Endothelial cell of umbilical vein (primary cell): ENCODE results near the gene MFSD6. TPM values are rescaled to one million over a fixed set of nuclear protein-coding genes. Genes with fewer than 3 reads are reported as not detected.

Source experiments
- BruUV-seq: library from RNA; stranded (reverse); fragments of 400-500 nt; replicated peaks from 2 replicates; lab custom pipeline; 2021; lab: Mats Ljungman, UMichigan
- CTCF ChIA-PET: fragments of 300-600, 350-600 bp; sonication (Branson Sonifier 250); formaldehyde crosslinking; loops from one replicate; lab custom pipeline; 2021; ENCODE audit warnings: antibody characterized with exemption, inconsistent platforms; lab: Charles Lee
- POLR2A ChIA-PET: fragments of 300-600, 350-600 bp; sonication (Branson Sonifier 250); formaldehyde crosslinking; loops from one replicate; lab custom pipeline; 2021; ENCODE audit warnings: antibody characterized with exemption, inconsistent platforms; lab: Charles Lee
- DNase-seq: peaks from one replicate; pipeline ENCODE4 v3.0.0-alpha.2; 2011; ENCODE audit warnings: low read depth, low spot score
- FAIRE-seq: peaks from 2 replicates; lab custom pipeline; 2011; peaks lifted over from hg19 to GRCh38; lab: Jason Lieb, UNC
- H2AFZ ChIP-seq: 2 replicates; pipeline ENCODE4 v1.6.0; 2012; ENCODE audit warnings: low read depth, low read length, control low read depth, inconsistent platforms
- H3K27ac ChIP-seq: 2 replicates; pipeline ENCODE4 v1.5.1; 2011; ENCODE audit warnings: low read depth, mild to moderate bottlenecking, control low read depth, low read length, moderate library complexity; ENCODE audit not compliant: insufficient read depth
- H3K27me3 ChIP-seq, 2 experiments: 2 replicates each; pipeline versions ENCODE4 v1.6.0 to v1.6.1; 2011; ENCODE audit warnings: low read length in 2 of 2, mixed read lengths in 1 of 2; ENCODE audit not compliant: control insufficient read depth in 2 of 2, insufficient read depth in 2 of 2
- H3K36me3 ChIP-seq, 2 experiments: 2 replicates in 1 of 2; 3 replicates in 1 of 2; pipeline ENCODE4 v1.5.1; 2011; ENCODE audit warnings: low read length in 2 of 2, mild to moderate bottlenecking in 1 of 2, moderate library complexity in 1 of 2; ENCODE audit not compliant: control insufficient read depth in 2 of 2, insufficient read depth in 2 of 2; ENCODE audit errors: extremely low read depth in 1 of 2
- H3K4me1 ChIP-seq: 3 replicates; pipeline ENCODE4 v1.5.1; 2011; ENCODE audit warnings: mild to moderate bottlenecking, low read length; ENCODE audit not compliant: control insufficient read depth, insufficient read depth; ENCODE audit errors: extremely low read depth
- H3K4me2 ChIP-seq: 2 replicates; pipeline ENCODE4 v1.6.1; 2011; ENCODE audit warnings: low read length, control low read depth, mixed read lengths; ENCODE audit not compliant: insufficient read depth
- H3K4me3 ChIP-seq, 3 experiments: fragments of 200-600 bp in 1 of 3; sonication (generic), shearing (Covaris generic) in 1 of 3; replicated peaks in 1 of 3; 2 replicates each; pipeline ENCODE4 v1.5.1; 2011 to 2016; ENCODE audit warnings: control low read depth in 3 of 3, low read length in 3 of 3, mild to moderate bottlenecking in 2 of 3, inconsistent platforms in 1 of 3, low read depth in 1 of 3, moderate library complexity in 1 of 3; ENCODE audit not compliant: insufficient read depth in 1 of 3
- H3K79me2 ChIP-seq: 2 replicates; pipeline ENCODE4 v1.6.0; 2012; ENCODE audit warnings: low read length, inconsistent platforms; ENCODE audit not compliant: control insufficient read depth, insufficient read depth
- H3K9ac ChIP-seq: replicated peaks from 2 replicates; pipeline ENCODE3; 2011; ENCODE audit warnings: low read length, control low read depth; ENCODE audit not compliant: insufficient read depth; ENCODE audit errors: extremely low read depth
- H3K9me1 ChIP-seq: replicated peaks from 3 replicates; pipeline ENCODE4 v1.6.0; 2011; ENCODE audit warnings: mild to moderate bottlenecking, low read length; ENCODE audit not compliant: control insufficient read depth, insufficient read depth; ENCODE audit errors: extremely low read depth
- H3K9me3 ChIP-seq: replicated peaks from 2 replicates; pipeline ENCODE4 v1.5.1; 2012; ENCODE audit warnings: low read length, inconsistent platforms; ENCODE audit not compliant: control insufficient read depth, insufficient read depth
- H4K20me1 ChIP-seq: replicated peaks from 2 replicates; pipeline ENCODE3; 2011; ENCODE audit warnings: mild to moderate bottlenecking, low read length; ENCODE audit not compliant: control insufficient read depth, insufficient read depth; ENCODE audit errors: extremely low read depth
- FOS ChIP-seq: IDR thresholded peaks from 2 replicates; pipeline ENCODE4 v1.6.1; 2011; ENCODE audit warnings: mild to moderate bottlenecking, low read length, moderate library complexity, borderline replicate concordance; ENCODE audit not compliant: insufficient read depth
- MAX ChIP-seq: IDR thresholded peaks from 2 replicates; pipeline ENCODE4 v1.6.1; 2011; ENCODE audit not compliant: insufficient read depth, insufficient read length
- MYC ChIP-seq: IDR thresholded peaks from one replicate; pipeline ENCODE4 v1.6.1; 2011; ENCODE audit warnings: mild to moderate bottlenecking, low read depth, low read length
- POLR2A ChIP-seq: IDR thresholded peaks from 2 replicates; pipeline ENCODE4 v1.6.1; 2012; ENCODE audit warnings: low read depth, mild to moderate bottlenecking, control low read depth, low read length
- POLR2AphosphoS5 ChIP-seq: IDR thresholded peaks from 2 replicates; pipeline ENCODE4 v1.6.1; 2012; ENCODE audit warnings: low read depth, mild to moderate bottlenecking, control low read depth, low read length, moderate library complexity; ENCODE audit not compliant: insufficient read depth
- dilution Hi-C: fragments of 300-500 bp; cut with MboI; formaldehyde crosslinking; loops from one replicate; pipeline ENCODE4 v1.15.0; 2019; ENCODE audit warnings: low sequenced_read_pairs; ENCODE audit not compliant: extremely low pct_ligation_motif_present
- intact Hi-C: fragments of 100-400 bp; cut with micrococcal nuclease; formaldehyde crosslinking; loops from one replicate; pipeline ENCODE4 v1.10.0; 2022
- polyA plus RNA-seq, 4 experiments: library from polyadenylated mRNA; depleted of rRNA in 3 of 4; stranded (reverse) in 3 of 4; unstranded in 1 of 4; fragments of >200 nt; gene quantifications; 2 replicates each; pipeline versions ENCODE4 v1.2.1 to v1.2.3, GENCODE V29; 2011 to 2012; ENCODE audit warnings: missing spikeins in 1 of 4
- total RNA-seq: library from RNA; stranded (reverse); gene quantifications from 2 replicates; pipeline ENCODE4 v1.2.3, GENCODE V29; 2021

The MFSD6 gene
- total and polyA plus RNA-seq, 2 donors (not counting 3 experiments of a cell fraction or from before 2014, with no cell fraction given) = 4.3 to 4.5 TPM

GRCh38 chr2:190524928-190525327 is 116.8 kb downstream of the MFSD6 start:
- no TSS peak for BruUV-seq
- Histone ChIP-seq H3K4me2 (no peak overlapping the region), H3K36me3 (no peaks in the 10 kb centered on the region), H3K27me3 (no peaks in the 10 kb centered on the region), H3K9ac (no peak overlapping the region), H3K4me1 (no peaks in the 10 kb centered on the region), H3K27ac (no peak overlapping the region), H2AFZ (no peak overlapping the region), H3K79me2 (no peaks in the 10 kb centered on the region), H3K4me3 (no peak overlapping the region), H4K20me1 (no peaks in the 10 kb centered on the region), H3K9me3 (no peaks in the 10 kb centered on the region), H3K9me1 (no peaks in the 10 kb centered on the region)
- ChIA-PET CTCF (no interaction called here), POLR2A (no interaction called here)
- DNase-seq (no peak), FAIRE-seq (no peak)
- dilution Hi-C loops (no loop called here), intact Hi-C loops (no loop called here)
- TF ChIP-seq FOS (no peak), POLR2A (no peak)

GRCh38 chr2:190526105-190526750 is 118.1 kb downstream of the MFSD6 start:
- no peaks in the 10 kb centered on the region for H3K36me3 ChIP-seq
- no peak for DNase-seq
- H4K20me1 ChIP-seq = no peaks in the 10 kb centered on the region
- dilution Hi-C loops (no loop called here), intact Hi-C loops (no loop called here)
- no peaks in the 10 kb centered on the region for H3K9me3 ChIP-seq
- no peak for FAIRE-seq
- no peaks in the 10 kb centered on the region for H3K9me1 ChIP-seq
- BruUV-seq = no TSS peak
- H3K79me2 ChIP-seq = no peaks in the 10 kb centered on the region
- no peak overlapping the region for H3K4me3 ChIP-seq
- POLR2A ChIA-PET = no interaction called here
- H3K9ac ChIP-seq = no peak overlapping the region
- H3K27me3 ChIP-seq = no peaks in the 10 kb centered on the region
- no peak for TF ChIP-seq MYC
- no peak for TF ChIP-seq POLR2AphosphoS5
- no peak for TF ChIP-seq POLR2A
- TF ChIP-seq MAX = no peak
- no peaks in the 10 kb centered on the region for H3K4me1 ChIP-seq
- CTCF ChIA-PET = no interaction called here
- H2AFZ ChIP-seq = no peak overlapping the region
- no peak overlapping the region for H3K4me2 ChIP-seq
- H3K27ac ChIP-seq = no peak overlapping the region
